Measurements from ENCODE around the gene FAM89B. TPM values are rescaled to one million over a fixed set of nuclear protein-coding genes. Genes with fewer than 3 reads are reported as not detected.

Gene FAM89B
- total RNA-seq, 1 donor from 2014 or later, result 56.1 TPM

- peak overlapping the region; percentile 20 for H3K4me3 Mint-ChIP-seq
- H3K27ac Mint-ChIP-seq, result peak overlapping the region; percentile 39
- H3K27me3 Mint-ChIP-seq, result peaks cover under 1% of the 10 kb centered on the region
- DNase-seq (ENCODE audit: extremely low spot score, unreplicated experiment), result no peak
- peaks cover 50% of the 10 kb centered on the region for H3K4me1 Mint-ChIP-seq (ENCODE audit: unreplicated experiment)
- H3K9me3 Mint-ChIP-seq, result no peaks in the 10 kb centered on the region
- no peak for TF ChIP-seq CTCF (conservative IDR thresholded peaks at IDR 0.05)
- H3K36me3 Mint-ChIP-seq, result peaks cover 8% of the 10 kb centered on the region
These were observed 18.1 kb upstream of the FAM89B start for GRCh38 chr11:65554057-65554818.

- H3K27ac Mint-ChIP-seq, result peak overlapping the region; percentile 88
- no peak for DNase-seq (ENCODE audit: extremely low spot score, unreplicated experiment)
- no peaks in the 10 kb centered on the region for H3K9me3 Mint-ChIP-seq
- H3K36me3 Mint-ChIP-seq, result peaks cover 8% of the 10 kb centered on the region
- peaks cover under 1% of the 10 kb centered on the region for H3K27me3 Mint-ChIP-seq
- peaks cover 53% of the 10 kb centered on the region for H3K4me1 Mint-ChIP-seq (ENCODE audit: unreplicated experiment)
- peak overlapping the region; percentile 17 for H3K4me3 Mint-ChIP-seq
- no peak for TF ChIP-seq CTCF (conservative IDR thresholded peaks at IDR 0.05)
These were observed 17.4 kb upstream of the FAM89B start for GRCh38 chr11:65554842-65555430.

- H3K9me3 Mint-ChIP-seq, result no peaks in the 10 kb centered on the region
- peaks cover 2% of the 10 kb centered on the region for H3K27me3 Mint-ChIP-seq
- TF ChIP-seq CTCF (conservative IDR thresholded peaks at IDR 0.05), result no peak
- peaks cover 59% of the 10 kb centered on the region for H3K4me1 Mint-ChIP-seq (ENCODE audit: unreplicated experiment)
- peaks cover 7% of the 10 kb centered on the region for H3K36me3 Mint-ChIP-seq
- peak overlapping the region; percentile 88 for H3K27ac Mint-ChIP-seq
- H3K4me3 Mint-ChIP-seq, result peak overlapping the region; percentile 80
- DNase-seq (ENCODE audit: extremely low spot score, unreplicated experiment), result no peak
These were observed 16.6 kb upstream of the FAM89B start for GRCh38 chr11:65555693-65556231.

GRCh38 chr11:65556470-65557279, 15.7 kb upstream of the FAM89B start:
- H3K27ac Mint-ChIP-seq, result peak overlapping the region; percentile 89
- no peak for DNase-seq (ENCODE audit: extremely low spot score, unreplicated experiment)
- H3K4me3 Mint-ChIP-seq, result peak overlapping the region; percentile 86
- H3K9me3 Mint-ChIP-seq, result no peaks in the 10 kb centered on the region
- no peak for TF ChIP-seq CTCF (conservative IDR thresholded peaks at IDR 0.05)
- H3K4me1 Mint-ChIP-seq (ENCODE audit: unreplicated experiment), result peaks cover 54% of the 10 kb centered on the region
- peaks cover 2% of the 10 kb centered on the region for H3K27me3 Mint-ChIP-seq
- peaks cover 5% of the 10 kb centered on the region for H3K36me3 Mint-ChIP-seq

GRCh38 chr11:65557280-65558001, 14.9 kb upstream of the FAM89B start:
- H3K36me3 Mint-ChIP-seq, result peaks cover 2% of the 10 kb centered on the region
- DNase-seq (ENCODE audit: extremely low spot score, unreplicated experiment), result no peak
- no peaks in the 10 kb centered on the region for H3K9me3 Mint-ChIP-seq
- H3K27ac Mint-ChIP-seq, result peak overlapping the region; percentile 89
- no peak for TF ChIP-seq CTCF (conservative IDR thresholded peaks at IDR 0.05)
- H3K4me3 Mint-ChIP-seq, result peak overlapping the region; percentile 86
- H3K27me3 Mint-ChIP-seq, result peaks cover 2% of the 10 kb centered on the region
- peaks cover 49% of the 10 kb centered on the region for H3K4me1 Mint-ChIP-seq (ENCODE audit: unreplicated experiment)

Measured in type B pancreatic cell (in vitro differentiated cells).